NT2/D1 (cell line): ENCODE data around the gene MCCC2.

ENCODE experiments used
- SUZ12 ChIP-seq: IDR thresholded peaks from 2 replicates; pipeline ENCODE4 v1.6.1; 2011; ENCODE audit not compliant: insufficient read length, insufficient read depth; ENCODE audit errors: extremely low read depth
- YY1 ChIP-seq: IDR thresholded peaks from 2 replicates; pipeline ENCODE4 v1.6.1; 2011; ENCODE audit not compliant: insufficient read length, insufficient read depth
- ZNF274 ChIP-seq: IDR thresholded peaks from 2 replicates; pipeline ENCODE4 v1.6.1; 2011; ENCODE audit warnings: mild to moderate bottlenecking, low read depth, low read length

DNA sequence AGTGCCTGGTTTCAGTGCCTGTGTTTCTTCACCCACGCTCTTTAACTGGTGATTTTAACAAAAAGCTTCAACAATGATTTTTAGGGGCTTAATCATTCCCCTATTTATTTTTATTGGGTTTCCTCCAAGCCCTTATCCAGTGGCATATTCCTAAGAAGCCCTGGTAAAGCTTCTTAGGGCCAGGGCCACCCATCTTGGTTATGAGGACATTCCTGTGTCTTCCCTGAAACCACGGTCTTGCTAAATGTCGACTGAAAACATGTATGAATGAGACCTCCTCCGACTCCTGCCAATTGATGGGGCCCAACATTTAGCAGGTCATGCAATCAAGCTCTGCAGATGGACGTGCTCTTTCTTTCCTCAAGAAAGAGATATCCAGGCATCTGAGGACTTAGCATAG lies 118.3 kb downstream of the MCCC2 start:
- no peak for TF ChIP-seq ZNF274
- no peak for TF ChIP-seq SUZ12
- TF ChIP-seq YY1, result no peak
